Astrocyte (in vitro differentiated cells and primary cell): Measurements from ENCODE around the gene SSU72.

ENCODE experiments used
- CTCF ChIP-seq: IDR thresholded peaks from 2 replicates; pipeline ENCODE4 v1.5.1; 2011; ENCODE audit warnings: low read depth, mild to moderate bottlenecking, inconsistent platforms, low read length, moderate library complexity; ENCODE audit not compliant: insufficient read depth
- EZH2 ChIP-seq: IDR thresholded peaks from 2 replicates; pipeline ENCODE4 v1.6.1; 2012; ENCODE audit warnings: mild to moderate bottlenecking, low read length, inconsistent platforms; ENCODE audit not compliant: insufficient read depth

- TF ChIP-seq CTCF (no peak), EZH2 (no peak)
Observed at GRCh38 chr1:1578371-1578940, 3.8 kb upstream of the SSU72 start.
